ENCODE measurements around the gene MMS19. TPM values are rescaled to one million over a fixed set of nuclear protein-coding genes. Genes with fewer than 3 reads are reported as not detected.

Gene MMS19
- polyA plus RNA-seq, 1 donor, result 62.5 TPM

DNA sequence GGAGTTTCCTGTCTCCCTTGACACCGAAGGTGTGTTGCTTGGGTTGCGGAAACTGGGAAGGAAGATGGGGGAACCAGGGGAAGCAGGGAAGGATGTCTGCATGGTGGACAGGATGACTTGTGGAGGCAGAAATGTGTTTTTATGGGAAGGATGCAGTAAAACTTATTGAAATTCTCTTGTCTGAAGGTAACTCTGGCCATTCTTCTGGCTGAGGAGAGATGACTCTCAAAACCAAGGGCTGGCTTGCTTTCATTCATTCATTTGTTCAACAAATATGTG is 2.0 kb upstream of the MMS19 start:
- H3K4me1 ChIP-seq (ENCODE audit: control insufficient read depth, insufficient read depth, low read length), result peaks cover 6% of the 10 kb centered on the region
- H3K27me3 ChIP-seq (ENCODE audit: control insufficient read depth, insufficient read depth, low read length), result peaks cover 16% of the 10 kb centered on the region
- 65% methylated on average over 2 of the region's 2 CpGs for WGBS (ENCODE audit: insufficient coverage, low lambda C conversion rate)
- H3K27ac ChIP-seq (ENCODE audit: low read length), result no peak overlapping the region
- peak overlapping the region; percentile 100 for H3K4me3 ChIP-seq (ENCODE audit: low read length)
- no peak for DNase-seq
- H3K9me3 ChIP-seq (ENCODE audit: control insufficient read depth, low read depth, low read length), result no peaks in the 10 kb centered on the region
- no peaks in the 10 kb centered on the region for H3K36me3 ChIP-seq (ENCODE audit: control insufficient read depth, insufficient read depth, low read length)

DNA sequence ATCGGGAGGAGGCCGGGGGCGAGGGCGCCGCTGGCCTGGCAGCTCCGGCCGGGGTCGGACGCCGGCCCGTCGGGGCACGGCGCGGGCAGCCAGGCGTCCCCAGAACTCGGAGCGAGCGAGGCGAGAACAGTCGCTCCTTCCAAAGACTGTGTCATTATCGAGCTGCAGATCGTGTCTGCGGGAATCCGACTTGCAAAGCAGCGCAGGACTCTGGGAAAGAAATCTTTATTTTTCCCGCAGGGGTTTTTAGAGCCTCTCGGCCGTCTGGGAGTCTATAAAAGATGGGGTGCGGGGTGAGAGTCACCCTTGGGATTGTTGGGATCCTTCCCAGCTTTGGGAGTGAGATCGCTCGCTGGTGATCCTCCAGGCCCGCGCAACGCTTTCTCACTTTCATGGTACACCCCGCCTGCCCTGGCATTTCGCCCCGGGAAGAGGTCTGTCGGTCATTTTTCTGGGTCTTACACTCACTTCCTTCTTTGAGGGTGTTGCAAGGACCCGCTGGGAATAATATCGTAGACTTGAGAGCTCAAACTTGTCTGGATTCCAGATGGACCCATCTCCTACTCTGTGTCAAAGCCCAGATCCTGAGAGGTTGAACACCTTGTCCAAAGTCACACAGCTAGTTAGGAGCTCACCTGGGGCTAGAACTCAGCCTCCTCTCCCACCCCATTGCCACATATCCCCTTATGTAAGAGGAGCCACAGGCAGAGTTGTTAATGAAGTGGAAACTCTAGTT is 1.5 kb upstream of the MMS19 start:
- Histone ChIP-seq H3K27ac (ENCODE audit: low read length) (no peak overlapping the region), H3K4me1 (ENCODE audit: control insufficient read depth, insufficient read depth, low read length) (peaks cover 9% of the 10 kb centered on the region), H3K4me3 (ENCODE audit: low read length) (peak overlapping the region; percentile 100), H3K9me3 (ENCODE audit: control insufficient read depth, low read depth, low read length) (no peaks in the 10 kb centered on the region), H3K36me3 (ENCODE audit: control insufficient read depth, insufficient read depth, low read length) (no peaks in the 10 kb centered on the region), H3K27me3 (ENCODE audit: control insufficient read depth, insufficient read depth, low read length) (peaks cover 16% of the 10 kb centered on the region)
- no CpG with 5 or more reads among the region's 41 CpGs for WGBS (ENCODE audit: insufficient coverage, low lambda C conversion rate)
- peak in 1 of 2 donors; percentile 50 for DNase-seq

- Histone ChIP-seq H3K4me3 (ENCODE audit: low read length) (peak within 1 kb of the TSS; percentile 100), H3K36me3 (ENCODE audit: control insufficient read depth, insufficient read depth, low read length) (no peaks in the 10 kb centered on the region), H3K9me3 (ENCODE audit: control insufficient read depth, low read depth, low read length) (no peaks in the 10 kb centered on the region), H3K27me3 (ENCODE audit: control insufficient read depth, insufficient read depth, low read length) (peaks cover 16% of the 10 kb centered on the region), H3K4me1 (ENCODE audit: control insufficient read depth, insufficient read depth, low read length) (peaks cover 10% of the 10 kb centered on the region), H3K27ac (ENCODE audit: low read length) (peak within 1 kb of the TSS; percentile 95)
- no peak for DNase-seq
- WGBS (ENCODE audit: insufficient coverage, low lambda C conversion rate), result no CpG with 5 or more reads among the region's 66 CpGs
These were observed 779 bp upstream of the MMS19 start, which contains the start of gene UBTD1 for GRCh38 chr10:97498841-97499560. TSS of gene UBTD1 (plus strand) at chr10:97498924. CDS start at chr10:97499204, 280 bp downstream.

DNA sequence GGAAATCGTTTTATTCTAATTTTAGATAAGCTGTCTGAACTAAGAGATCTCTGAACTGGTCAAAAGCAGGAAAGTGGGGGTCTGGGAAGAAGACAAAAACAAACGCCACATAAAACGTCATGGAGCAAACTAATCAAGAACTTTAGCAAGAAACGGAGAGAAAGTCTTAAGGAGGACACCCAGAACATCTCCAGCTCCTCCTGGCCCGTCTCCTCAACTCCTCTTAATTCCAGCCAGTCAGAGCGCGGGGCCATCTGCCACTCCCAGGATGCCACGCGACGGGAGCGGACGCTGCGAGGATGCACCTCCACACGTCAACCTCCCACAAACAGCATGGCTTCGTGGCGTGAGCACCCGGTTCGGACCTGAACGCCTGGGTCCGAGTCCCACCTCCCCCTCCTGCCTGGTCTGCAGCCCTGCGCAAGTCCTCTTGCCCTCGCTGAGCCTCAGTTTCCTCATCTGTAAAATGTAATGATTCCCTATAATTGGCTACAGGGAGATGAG is 598 bp downstream of the MMS19 start:
- H3K4me3 ChIP-seq (ENCODE audit: low read length), result peak overlapping the region; percentile 100
- peaks cover 16% of the 10 kb centered on the region for H3K27me3 ChIP-seq (ENCODE audit: control insufficient read depth, insufficient read depth, low read length)
- no peaks in the 10 kb centered on the region for H3K36me3 ChIP-seq (ENCODE audit: control insufficient read depth, insufficient read depth, low read length)
- DNase-seq, result peak; percentile 64 to 74
- H3K9me3 ChIP-seq (ENCODE audit: control insufficient read depth, low read depth, low read length), result no peaks in the 10 kb centered on the region
- 0% methylated on average over 3 of the region's 22 CpGs for WGBS (ENCODE audit: insufficient coverage, low lambda C conversion rate)
- H3K4me1 ChIP-seq (ENCODE audit: control insufficient read depth, insufficient read depth, low read length), result peaks cover 10% of the 10 kb centered on the region
- H3K27ac ChIP-seq (ENCODE audit: low read length), result peak overlapping the region; percentile 95

- no CpG with 5 or more reads among the region's 7 CpGs for WGBS (ENCODE audit: insufficient coverage, low lambda C conversion rate)
- Histone ChIP-seq H3K4me1 (ENCODE audit: control insufficient read depth, insufficient read depth, low read length) (peaks cover 7% of the 10 kb centered on the region), H3K9me3 (ENCODE audit: control insufficient read depth, low read depth, low read length) (no peaks in the 10 kb centered on the region), H3K36me3 (ENCODE audit: control insufficient read depth, insufficient read depth, low read length) (no peaks in the 10 kb centered on the region), H3K4me3 (ENCODE audit: low read length) (no peak overlapping the region), H3K27me3 (ENCODE audit: control insufficient read depth, insufficient read depth, low read length) (peaks cover 8% of the 10 kb centered on the region), H3K27ac (ENCODE audit: low read length) (no peak overlapping the region)
- peak in 1 of 2 donors; percentile 29 for DNase-seq
These were observed 3.2 kb downstream of the MMS19 start for GRCh38 chr10:97494863-97495506.

- 50% methylated on average over 2 of the region's 2 CpGs for WGBS (ENCODE audit: insufficient coverage, low lambda C conversion rate)
- H3K36me3 ChIP-seq (ENCODE audit: control insufficient read depth, insufficient read depth, low read length), result no peaks in the 10 kb centered on the region
- no peaks in the 10 kb centered on the region for H3K9me3 ChIP-seq (ENCODE audit: control insufficient read depth, low read depth, low read length)
- DNase-seq, result no peak
- no peak overlapping the region for H3K27ac ChIP-seq (ENCODE audit: low read length)
- peaks cover 7% of the 10 kb centered on the region for H3K4me1 ChIP-seq (ENCODE audit: control insufficient read depth, insufficient read depth, low read length)
- H3K4me3 ChIP-seq (ENCODE audit: low read length), result no peak overlapping the region
- H3K27me3 ChIP-seq (ENCODE audit: control insufficient read depth, insufficient read depth, low read length), result peaks cover under 1% of the 10 kb centered on the region
These were observed 4.1 kb downstream of the MMS19 start for GRCh38 chr10:97494151-97494550.

DNA sequence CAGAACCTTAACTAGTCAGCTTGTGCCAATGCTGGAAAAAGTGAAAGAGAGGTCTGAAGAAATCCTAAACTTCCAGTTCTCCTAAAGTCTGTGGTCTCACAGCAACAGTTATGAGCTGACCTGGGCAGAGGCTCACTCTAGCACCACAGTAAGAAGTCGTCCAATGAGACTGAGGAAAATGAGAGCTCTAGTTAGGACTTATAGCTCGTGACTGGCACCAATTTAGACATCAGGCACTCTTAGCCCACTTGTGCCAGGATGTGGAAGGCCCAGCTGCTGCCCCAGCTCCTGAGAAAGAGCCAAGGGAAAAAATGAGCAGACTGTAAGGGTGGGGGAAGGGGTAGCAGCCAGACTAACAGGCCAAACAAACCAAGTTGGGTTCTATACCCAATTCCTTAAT is 7.6 kb downstream of the MMS19 start:
- H3K9me3 ChIP-seq (ENCODE audit: control insufficient read depth, low read depth, low read length), result no peaks in the 10 kb centered on the region
- no peaks in the 10 kb centered on the region for H3K36me3 ChIP-seq (ENCODE audit: control insufficient read depth, insufficient read depth, low read length)
- no peak overlapping the region for H3K27ac ChIP-seq (ENCODE audit: low read length)
- H3K4me1 ChIP-seq (ENCODE audit: control insufficient read depth, insufficient read depth, low read length), result peaks cover 3% of the 10 kb centered on the region
- H3K4me3 ChIP-seq (ENCODE audit: low read length), result no peak overlapping the region
- no peak for DNase-seq
- no peaks in the 10 kb centered on the region for H3K27me3 ChIP-seq (ENCODE audit: control insufficient read depth, insufficient read depth, low read length)
- no CpG with 5 or more reads among the region's 2 CpGs for WGBS (ENCODE audit: insufficient coverage, low lambda C conversion rate)

DNA sequence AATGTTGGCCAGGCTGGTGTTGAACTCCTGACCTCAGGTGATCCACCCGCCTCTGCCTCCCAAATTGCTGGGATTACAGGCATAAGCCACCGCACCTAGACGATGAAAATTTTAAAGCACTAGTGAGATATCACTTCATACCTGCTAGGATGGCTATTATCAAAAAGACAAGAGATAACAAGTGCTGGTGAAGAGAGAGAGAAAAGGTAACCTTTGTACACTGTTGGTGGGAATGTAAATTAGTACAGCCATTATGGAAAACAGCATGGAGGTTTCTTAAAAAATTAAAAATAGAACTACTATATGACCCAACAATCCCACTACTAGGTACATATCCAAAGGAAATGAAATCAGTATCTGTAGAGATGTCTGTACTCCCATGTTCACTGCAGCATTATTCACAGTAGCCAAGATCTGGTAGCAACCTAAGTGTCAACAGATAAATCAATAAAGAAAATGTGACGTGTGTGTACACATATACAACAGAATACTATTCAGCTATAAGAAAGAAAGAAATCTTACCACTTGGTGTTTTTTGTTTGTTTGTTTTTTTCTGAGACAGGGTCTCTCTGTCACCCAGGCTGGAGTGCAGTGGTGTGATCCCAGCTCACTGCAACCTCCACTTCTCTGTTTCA is 12.5 kb downstream of the MMS19 start:
- no peaks in the 10 kb centered on the region for H3K27me3 ChIP-seq (ENCODE audit: control insufficient read depth, insufficient read depth, low read length)
- no peak for DNase-seq
- peaks cover 18% of the 10 kb centered on the region for H3K36me3 ChIP-seq (ENCODE audit: control insufficient read depth, insufficient read depth, low read length)
- H3K4me1 ChIP-seq (ENCODE audit: control insufficient read depth, insufficient read depth, low read length), result no peaks in the 10 kb centered on the region
- WGBS (ENCODE audit: insufficient coverage, low lambda C conversion rate), result 75% methylated on average over 1 of the region's 4 CpGs
- H3K27ac ChIP-seq (ENCODE audit: low read length), result no peak overlapping the region
- no peak overlapping the region for H3K4me3 ChIP-seq (ENCODE audit: low read length)
- H3K9me3 ChIP-seq (ENCODE audit: control insufficient read depth, low read depth, low read length), result no peaks in the 10 kb centered on the region

DNA sequence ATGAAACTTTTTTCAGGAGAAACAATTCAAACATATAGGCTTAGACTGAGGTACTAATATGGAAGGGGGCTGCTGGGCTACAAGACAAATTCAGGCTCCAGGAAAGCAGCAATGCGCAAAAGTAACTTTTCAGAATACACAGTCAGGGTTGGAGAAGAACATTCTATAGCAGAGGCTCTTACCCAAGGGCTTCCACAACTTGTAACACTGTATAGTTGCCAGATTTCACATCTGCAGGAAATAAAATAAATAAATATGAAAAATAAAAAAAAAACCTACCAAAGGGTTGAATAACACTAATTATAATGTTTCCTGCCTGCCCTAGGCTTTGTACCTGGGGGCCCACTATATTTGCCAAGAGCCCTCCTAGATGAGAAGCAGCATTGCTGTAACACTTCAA is 14.3 kb downstream of the MMS19 start:
- DNase-seq, result no peak
- Histone ChIP-seq H3K9me3 (ENCODE audit: control insufficient read depth, low read depth, low read length) (no peaks in the 10 kb centered on the region), H3K36me3 (ENCODE audit: control insufficient read depth, insufficient read depth, low read length) (peaks cover 34% of the 10 kb centered on the region), H3K27me3 (ENCODE audit: control insufficient read depth, insufficient read depth, low read length) (no peaks in the 10 kb centered on the region), H3K27ac (ENCODE audit: low read length) (no peak overlapping the region), H3K4me3 (ENCODE audit: low read length) (no peak overlapping the region), H3K4me1 (ENCODE audit: control insufficient read depth, insufficient read depth, low read length) (no peaks in the 10 kb centered on the region)
- WGBS (ENCODE audit: insufficient coverage, low lambda C conversion rate), result 100% methylated on average over 1 of the region's 1 CpG

DNA sequence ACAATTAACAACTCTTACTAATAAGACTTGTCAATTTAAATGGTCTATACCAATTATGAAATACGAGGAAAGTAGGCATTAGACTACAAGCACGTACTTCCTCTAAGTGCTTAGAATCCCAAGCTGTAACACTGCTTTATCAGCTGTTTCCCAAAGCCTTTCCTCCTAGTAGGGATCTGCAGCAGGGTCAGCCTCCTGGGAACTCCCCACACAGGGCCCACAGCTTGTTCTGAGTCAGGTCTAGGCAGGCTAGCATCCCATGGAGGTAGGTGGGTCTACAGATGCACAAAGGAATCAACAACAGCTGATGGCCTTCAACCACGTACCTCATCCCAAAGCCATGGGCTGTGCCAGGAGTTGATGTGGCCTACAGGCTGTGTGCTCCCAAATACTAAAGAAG is 14.7 kb downstream of the MMS19 start:
- Histone ChIP-seq H3K27me3 (ENCODE audit: control insufficient read depth, insufficient read depth, low read length) (no peaks in the 10 kb centered on the region), H3K36me3 (ENCODE audit: control insufficient read depth, insufficient read depth, low read length) (peaks cover 37% of the 10 kb centered on the region), H3K4me3 (ENCODE audit: low read length) (no peak overlapping the region), H3K9me3 (ENCODE audit: control insufficient read depth, low read depth, low read length) (no peaks in the 10 kb centered on the region), H3K27ac (ENCODE audit: low read length) (no peak overlapping the region), H3K4me1 (ENCODE audit: control insufficient read depth, insufficient read depth, low read length) (no peaks in the 10 kb centered on the region)
- no CpG with 5 or more reads among the region's 3 CpGs for WGBS (ENCODE audit: insufficient coverage, low lambda C conversion rate)
- DNase-seq, result no peak
